Loucy (cell line): Measurements from ENCODE around the gene PCOLCE2.

ENCODE experiments used
- H2AFZ ChIP-seq: fragments of 200-600 bp; sonication (generic); 2 replicates; pipeline ENCODE4 v1.6.0; 2016; ENCODE audit warnings: antibody characterized with exemption, mild to moderate bottlenecking, low read length, moderate library complexity
- H3F3A ChIP-seq: fragments of 200-600 bp; 2 replicates; pipeline ENCODE4 v1.6.0; 2016; ENCODE audit warnings: antibody characterized with exemption, low read depth, mild to moderate bottlenecking
- H3K27me3 ChIP-seq: fragments of 200-600 bp; sonication (generic); 2 replicates; pipeline ENCODE4 v1.6.1; 2014; ENCODE audit warnings: low read length, mild to moderate bottlenecking; ENCODE audit not compliant: insufficient read depth, poor library complexity, severe bottlenecking
- H3K36me3 ChIP-seq: fragments of 200-600 bp; sonication (generic); 2 replicates; pipeline ENCODE4 v1.6.1; 2016; ENCODE audit warnings: low read length; ENCODE audit not compliant: insufficient read depth
- H3K4me1 ChIP-seq: fragments of 200-600 bp; sonication (generic); 2 replicates; pipeline ENCODE4 v1.5.1; 2014; ENCODE audit warnings: low read length, mild to moderate bottlenecking; ENCODE audit not compliant: insufficient read depth, poor library complexity, severe bottlenecking
- H3K4me2 ChIP-seq: fragments of 200-600 bp; sonication (generic); 2 replicates; pipeline ENCODE4 v1.6.0; 2014; ENCODE audit warnings: antibody characterized with exemption, low read length, low read depth, mild to moderate bottlenecking; ENCODE audit not compliant: poor library complexity, severe bottlenecking
- H3K4me3 ChIP-seq: fragments of 200-600 bp; sonication (generic); 2 replicates; pipeline ENCODE4 v1.5.1; 2014; ENCODE audit warnings: low read length, mild to moderate bottlenecking, mixed read lengths; ENCODE audit not compliant: poor library complexity, severe bottlenecking
- H3K79me2 ChIP-seq: fragments of 200-600 bp; sonication (generic); 2 replicates; pipeline ENCODE4 v1.6.1; 2014; ENCODE audit warnings: low read length; ENCODE audit not compliant: insufficient read depth
- H3K9ac ChIP-seq: fragments of 200-600 bp; sonication (generic); 2 replicates; pipeline ENCODE4 v1.6.0; 2014; ENCODE audit warnings: mild to moderate bottlenecking, low read depth, low read length, moderate library complexity; ENCODE audit not compliant: poor library complexity, severe bottlenecking
- H3K9me2 ChIP-seq: fragments of 200-600 bp; sonication (generic); replicated peaks from 2 replicates; pipeline ENCODE4 v1.6.1; 2016; ENCODE audit warnings: low read depth, low read length, mixed read lengths
- H3K9me3 ChIP-seq: fragments of 200-600 bp; sonication (generic); 2 replicates; pipeline ENCODE4 v1.6.1; 2014; ENCODE audit warnings: mild to moderate bottlenecking, antibody characterized with exemption, low read length, low read depth; ENCODE audit not compliant: insufficient read depth
- H4K20me1 ChIP-seq: fragments of 200-600 bp; sonication (generic); 2 replicates; pipeline ENCODE4 v1.6.0; 2014; ENCODE audit warnings: antibody characterized with exemption, low read length, mild to moderate bottlenecking; ENCODE audit not compliant: insufficient read depth, poor library complexity, severe bottlenecking
- CTCF ChIP-seq: fragments of 200-600 bp; sonication (generic); conservative IDR thresholded peaks from 2 replicates; pipeline ENCODE4 v1.5.1; 2014; ENCODE audit warnings: mild to moderate bottlenecking, antibody characterized with exemption, low read length
- EZH2phosphoT487 ChIP-seq: fragments of 200-600 bp; IDR thresholded peaks from 2 replicates; pipeline ENCODE4 v1.6.1; 2018; ENCODE audit warnings: antibody characterized with exemption, mild to moderate bottlenecking, moderate library complexity, borderline replicate concordance

The PCOLCE2 gene

GRCh38 chr3:142852009-142852408, 36.9 kb downstream of the PCOLCE2 start:
- Histone ChIP-seq H3K4me1 (no peaks in the 10 kb centered on the region), H3K36me3 (no peaks in the 10 kb centered on the region), H3F3A (no peaks in the 10 kb centered on the region), H3K27me3 (no peaks in the 10 kb centered on the region), H3K79me2 (no peaks in the 10 kb centered on the region), H3K9ac (no peak overlapping the region), H2AFZ (no peak overlapping the region), H3K9me2 (no peaks in the 10 kb centered on the region), H3K4me3 (no peak overlapping the region), H3K4me2 (no peak overlapping the region), H3K9me3 (no peaks in the 10 kb centered on the region), H4K20me1 (no peaks in the 10 kb centered on the region)
- no peak for TF ChIP-seq EZH2phosphoT487
- TF ChIP-seq CTCF: no peak

GRCh38 chr3:142850395-142851023, 38.4 kb downstream of the PCOLCE2 start:
- Histone ChIP-seq H3K27me3 (no peaks in the 10 kb centered on the region), H2AFZ (no peak overlapping the region), H3K79me2 (no peaks in the 10 kb centered on the region), H3K9ac (no peak overlapping the region), H3K4me1 (no peaks in the 10 kb centered on the region), H4K20me1 (no peaks in the 10 kb centered on the region), H3K9me3 (no peaks in the 10 kb centered on the region), H3K9me2 (no peaks in the 10 kb centered on the region), H3K4me3 (no peak overlapping the region), H3K36me3 (no peaks in the 10 kb centered on the region), H3K4me2 (no peak overlapping the region), H3F3A (no peaks in the 10 kb centered on the region)
- TF ChIP-seq EZH2phosphoT487: no peak
- TF ChIP-seq CTCF: no peak

DNA sequence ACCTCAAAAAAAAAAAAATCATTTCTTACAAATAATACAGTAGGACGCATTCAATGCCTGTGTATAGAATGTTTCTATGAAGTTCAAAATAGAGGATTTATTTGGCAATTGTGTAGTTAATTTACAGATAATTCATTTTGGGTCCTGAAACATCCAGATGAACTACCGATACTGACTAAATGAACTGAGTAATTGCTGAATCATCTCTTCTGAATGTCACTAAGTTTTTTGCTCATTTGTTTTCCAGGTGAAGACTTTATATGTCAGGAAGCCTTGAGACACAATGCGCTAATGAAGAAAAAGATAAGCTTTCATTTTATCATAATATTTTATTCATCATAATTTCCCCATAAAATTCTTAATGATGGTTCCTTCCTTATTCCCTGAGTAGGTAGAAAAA, 39.7 kb downstream of the PCOLCE2 start:
- no peaks in the 10 kb centered on the region for H3F3A ChIP-seq
- H3K4me3 ChIP-seq: no peak overlapping the region
- no peaks in the 10 kb centered on the region for H3K9me3 ChIP-seq
- H3K36me3 ChIP-seq: no peaks in the 10 kb centered on the region
- no peak overlapping the region for H2AFZ ChIP-seq
- H3K4me2 ChIP-seq: no peak overlapping the region
- H3K9ac ChIP-seq: no peak overlapping the region
- H3K9me2 ChIP-seq: no peaks in the 10 kb centered on the region
- H4K20me1 ChIP-seq: no peaks in the 10 kb centered on the region
- TF ChIP-seq CTCF: no peak
- no peaks in the 10 kb centered on the region for H3K4me1 ChIP-seq
- H3K27me3 ChIP-seq: no peaks in the 10 kb centered on the region
- H3K79me2 ChIP-seq: no peaks in the 10 kb centered on the region
